NCI-H526 (cell line): Measurements from ENCODE around the gene PLA2G4B.

Experiments
- DNase-seq, 2 experiments: peaks; one replicate each; lab custom pipeline; 2025; lab: John Stamatoyannopoulos, UW

The PLA2G4B gene, protein sequence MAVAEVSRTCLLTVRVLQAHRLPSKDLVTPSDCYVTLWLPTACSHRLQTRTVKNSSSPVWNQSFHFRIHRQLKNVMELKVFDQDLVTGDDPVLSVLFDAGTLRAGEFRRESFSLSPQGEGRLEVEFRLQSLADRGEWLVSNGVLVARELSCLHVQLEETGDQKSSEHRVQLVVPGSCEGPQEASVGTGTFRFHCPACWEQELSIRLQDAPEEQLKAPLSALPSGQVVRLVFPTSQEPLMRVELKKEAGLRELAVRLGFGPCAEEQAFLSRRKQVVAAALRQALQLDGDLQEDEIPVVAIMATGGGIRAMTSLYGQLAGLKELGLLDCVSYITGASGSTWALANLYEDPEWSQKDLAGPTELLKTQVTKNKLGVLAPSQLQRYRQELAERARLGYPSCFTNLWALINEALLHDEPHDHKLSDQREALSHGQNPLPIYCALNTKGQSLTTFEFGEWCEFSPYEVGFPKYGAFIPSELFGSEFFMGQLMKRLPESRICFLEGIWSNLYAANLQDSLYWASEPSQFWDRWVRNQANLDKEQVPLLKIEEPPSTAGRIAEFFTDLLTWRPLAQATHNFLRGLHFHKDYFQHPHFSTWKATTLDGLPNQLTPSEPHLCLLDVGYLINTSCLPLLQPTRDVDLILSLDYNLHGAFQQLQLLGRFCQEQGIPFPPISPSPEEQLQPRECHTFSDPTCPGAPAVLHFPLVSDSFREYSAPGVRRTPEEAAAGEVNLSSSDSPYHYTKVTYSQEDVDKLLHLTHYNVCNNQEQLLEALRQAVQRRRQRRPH

GRCh38 chr15:41838400-41838897 lies at the start of gene PLA2G4B:
Gene PLA2G4B (plus strand): TSS chr15:41838847. CDS start chr15:41838914, 67 bp downstream.
- no peak for DNase-seq

GRCh38 chr15:41789236-41789635 lies 49.4 kb upstream of the PLA2G4B start:
- DNase-seq, result no peak

- DNase-seq, result no peak
These were observed 49.0 kb upstream of the PLA2G4B start for GRCh38 chr15:41789662-41790061.

DNA sequence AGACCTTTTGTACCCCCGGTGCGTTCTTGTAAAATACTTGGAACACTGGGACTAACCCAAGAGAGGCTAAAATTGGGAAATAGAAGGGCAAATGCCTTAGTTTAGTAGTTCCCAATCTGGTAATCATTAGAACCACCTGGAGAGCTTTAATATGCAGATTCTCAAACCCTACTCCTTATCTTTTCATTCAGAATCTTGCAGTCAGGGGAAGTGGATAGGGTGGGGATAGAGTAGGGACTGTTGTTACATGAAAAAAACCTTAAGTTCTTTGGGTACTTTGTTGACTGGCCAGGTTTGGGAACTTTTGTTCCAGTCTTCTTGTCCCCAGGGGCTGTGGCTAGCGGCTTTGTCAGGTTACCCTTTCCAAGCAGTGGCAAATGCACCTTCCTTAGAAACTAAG lies 48.5 kb upstream of the PLA2G4B start:
- no peak for DNase-seq

GRCh38 chr15:41790756-41791546 lies 47.7 kb upstream of the PLA2G4B start:
- DNase-seq, result no peak

GRCh38 chr15:41791547-41791937 lies 47.1 kb upstream of the PLA2G4B start:
- no peak for DNase-seq

- DNase-seq, result no peak
These were observed 46.5 kb upstream of the PLA2G4B start for GRCh38 chr15:41792000-41792637.

DNA sequence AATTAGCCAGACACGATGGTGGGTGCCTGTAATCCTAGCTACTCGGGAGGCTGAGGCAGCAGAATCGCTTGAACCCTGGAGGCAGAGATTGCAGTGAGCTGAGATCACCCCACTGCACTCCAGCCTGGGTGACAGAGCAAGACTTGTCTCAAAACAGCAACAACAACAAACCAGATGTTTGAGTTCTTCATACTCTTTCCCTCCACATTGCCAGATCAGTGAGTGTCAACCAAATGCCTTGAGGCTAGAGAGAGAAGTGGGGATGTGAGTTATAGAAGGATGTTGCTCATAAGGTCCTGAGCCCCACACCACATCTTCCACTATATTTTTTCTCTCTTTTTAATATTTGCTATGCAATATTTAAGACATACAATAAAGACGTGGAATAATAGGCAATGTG lies 44.6 kb upstream of the PLA2G4B start:
- DNase-seq, result no peak

GRCh38 chr15:41795996-41796856 lies 42.4 kb upstream of the PLA2G4B start:
- no peak for DNase-seq

DNA sequence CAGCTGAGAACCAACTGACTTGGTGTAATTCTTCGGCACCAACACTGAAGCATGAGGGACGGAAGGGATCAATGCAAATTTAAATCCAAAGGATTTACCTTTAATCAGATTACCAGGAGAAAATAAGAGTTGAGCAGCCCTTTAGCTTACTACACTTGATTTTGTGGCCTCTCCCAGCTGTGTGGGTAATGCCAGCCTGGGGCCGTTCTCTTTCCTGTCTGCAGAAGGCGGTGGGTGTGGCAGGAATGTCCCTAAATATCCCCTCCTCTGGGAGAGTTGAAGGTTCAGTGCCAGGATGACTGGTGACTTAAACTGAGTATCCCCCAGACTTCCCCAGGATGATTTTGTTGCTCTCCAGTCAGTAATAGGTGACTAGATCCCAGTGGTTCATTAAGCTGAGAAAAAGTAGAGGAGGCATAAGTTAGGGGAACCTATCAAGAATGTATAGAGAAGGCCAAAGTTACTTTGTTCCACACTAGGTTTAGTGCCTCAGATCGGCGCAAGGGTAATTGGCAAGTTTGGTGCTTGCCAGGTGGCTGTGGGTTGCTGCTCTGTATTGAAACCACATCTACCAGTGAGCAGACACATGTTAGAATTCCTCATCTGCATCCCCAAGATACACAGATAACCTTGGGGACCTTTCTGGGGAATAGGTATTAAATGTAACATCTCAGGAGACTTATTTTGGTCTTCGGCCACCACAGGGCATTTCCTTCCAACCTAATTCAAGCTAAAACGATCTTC lies 41.3 kb upstream of the PLA2G4B start:
- DNase-seq, result no peak

DNA sequence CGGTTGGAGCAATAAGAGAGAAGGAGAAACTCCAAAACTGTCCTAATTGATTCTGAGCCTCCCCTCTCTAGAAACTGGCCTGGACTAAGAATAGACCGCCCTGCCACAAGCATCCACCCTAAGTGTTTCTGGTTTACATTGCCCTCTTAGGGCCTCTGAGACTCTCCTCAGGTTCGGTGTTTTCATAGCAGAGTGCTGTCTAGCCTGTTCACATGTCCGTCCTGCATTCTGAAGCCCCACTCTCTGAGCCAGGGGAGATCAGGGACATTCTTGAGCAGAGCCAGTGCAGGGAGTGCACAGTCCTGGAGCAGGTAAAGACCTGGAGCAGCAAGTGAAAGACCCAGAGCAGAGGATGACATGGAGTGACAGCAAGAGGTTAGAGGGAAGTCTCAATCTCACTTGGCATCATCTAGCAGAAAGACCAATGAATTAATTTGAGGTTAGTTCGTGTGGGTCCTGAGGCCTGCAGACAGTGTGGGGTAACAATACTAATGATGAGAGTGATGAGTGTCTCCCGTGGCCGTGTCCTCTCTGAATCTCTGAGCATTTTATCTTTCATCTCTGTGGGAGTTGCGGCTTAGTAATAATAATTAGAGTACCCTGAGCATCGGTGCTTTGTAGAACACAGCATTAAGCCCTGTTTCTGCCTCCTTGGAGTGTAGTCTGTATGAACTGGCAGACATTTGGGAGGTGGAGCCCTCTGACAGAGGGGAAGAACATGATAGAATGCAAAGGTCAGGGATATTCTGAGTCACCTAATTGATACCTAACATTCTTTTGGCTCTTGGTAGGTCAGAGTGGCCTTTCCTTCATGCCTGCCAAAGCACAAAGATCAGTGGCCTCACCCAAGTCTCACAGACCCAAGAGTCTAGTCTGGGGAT lies 39.8 kb upstream of the PLA2G4B start:
- no peak for DNase-seq

DNA sequence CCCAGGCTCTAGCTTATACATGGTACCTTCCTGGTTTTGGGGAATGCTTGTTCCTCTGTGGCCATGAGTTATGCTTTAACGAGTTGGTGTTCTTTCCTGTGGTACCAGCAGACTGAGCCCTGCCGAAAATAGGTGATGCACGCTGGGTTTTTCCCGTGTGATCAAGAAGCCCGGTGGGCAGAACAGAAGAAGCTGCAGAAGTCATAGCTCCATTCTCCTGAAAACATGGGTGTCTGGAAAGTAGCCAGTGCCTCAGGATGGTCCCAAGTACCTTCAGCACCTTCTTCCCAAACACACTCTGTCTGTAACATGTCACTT lies 39.2 kb upstream of the PLA2G4B start:
- no peak for DNase-seq

- no peak for DNase-seq
These were observed 37.5 kb upstream of the PLA2G4B start for GRCh38 chr15:41801185-41801584.

- no peak for DNase-seq
These were observed 36.7 kb upstream of the PLA2G4B start for GRCh38 chr15:41801850-41802455.

GRCh38 chr15:41804361-41804760 lies 34.3 kb upstream of the PLA2G4B start:
- DNase-seq, result no peak

DNA sequence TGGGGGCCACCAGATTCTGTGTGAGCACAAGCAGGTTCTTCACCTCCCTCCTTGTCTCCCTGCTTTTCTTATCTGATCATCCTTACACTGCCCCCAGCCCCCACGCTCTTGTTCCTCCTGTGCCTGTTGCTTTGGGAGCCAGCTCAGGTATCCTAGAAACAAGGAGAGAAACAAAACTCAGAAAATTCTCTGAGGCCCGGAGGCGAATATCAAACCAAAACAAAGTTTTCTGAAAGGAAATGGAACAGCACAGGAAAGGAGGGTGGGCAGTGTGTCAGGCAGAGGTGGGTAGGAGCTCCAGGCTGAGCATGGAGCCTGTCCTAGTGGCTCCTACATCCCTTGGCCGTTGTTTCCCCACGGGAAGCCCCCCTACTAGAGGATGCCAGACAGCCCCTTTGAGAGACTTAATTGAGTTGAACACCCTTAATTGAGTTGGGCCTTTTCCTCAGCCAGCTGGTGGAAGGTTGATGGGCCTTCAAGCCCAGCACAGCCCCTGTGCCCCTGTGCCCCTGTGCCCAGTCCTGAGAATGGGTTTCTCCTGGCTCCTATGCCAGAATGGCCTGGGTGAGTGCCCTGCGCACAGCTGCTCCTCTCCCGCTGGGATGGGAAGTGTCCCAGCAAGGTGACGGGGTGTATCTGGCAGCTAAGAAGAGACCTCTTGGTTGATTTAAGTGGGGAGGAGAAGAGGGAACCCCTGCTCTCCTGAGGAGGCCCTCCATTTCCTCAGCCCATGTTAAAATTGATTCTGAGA lies 33.6 kb upstream of the PLA2G4B start:
- DNase-seq, result no peak

DNA sequence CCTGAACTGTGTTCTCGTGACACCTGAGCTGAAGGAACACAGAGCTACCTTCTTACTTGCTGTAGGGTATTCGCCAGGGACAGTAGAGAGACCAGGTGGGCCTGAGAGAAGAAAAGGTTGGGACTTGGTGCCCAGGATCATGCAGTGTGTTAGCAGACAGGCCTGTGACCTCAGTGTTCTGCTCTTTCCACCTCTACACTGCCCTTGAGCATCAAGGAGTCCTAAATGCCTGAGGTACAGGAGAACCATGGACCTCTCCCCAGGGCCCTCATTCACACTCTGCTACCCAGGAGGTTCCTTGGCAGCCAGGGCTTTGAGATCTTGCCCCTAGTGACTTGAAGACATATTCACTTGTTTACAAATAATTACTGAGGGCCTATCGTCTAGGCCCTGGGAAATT lies 32.9 kb upstream of the PLA2G4B start:
- DNase-seq, result no peak
